Subcutaneous abdominal adipose tissue (tissue), 5 donors: ENCODE data around the gene BRINP3.

Source experiments
- H3K27ac ChIP-seq: one replicate; pipeline ENCODE4 v1.7.0; 2013; ENCODE audit warnings: low read depth, mild to moderate bottlenecking, inconsistent platforms, low read length, moderate library complexity
- H3K27me3 ChIP-seq, 5 donors: one replicate each; pipeline ENCODE4 v1.7.0; 2013; ENCODE audit warnings: low read length in 5 of 5, inconsistent platforms in 1 of 5; ENCODE audit not compliant: control insufficient read depth in 5 of 5, insufficient read depth in 4 of 5
- H3K36me3 ChIP-seq, 5 donors: one replicate each; pipeline ENCODE4 v1.7.0; 2013; ENCODE audit warnings: low read length in 5 of 5; ENCODE audit not compliant: control insufficient read depth in 5 of 5, insufficient read depth in 5 of 5
- H3K4me1 ChIP-seq, 5 donors: one replicate each; pipeline ENCODE4 v1.7.0; 2013; ENCODE audit warnings: low read length in 5 of 5, mild to moderate bottlenecking in 3 of 5, moderate library complexity in 1 of 5; ENCODE audit not compliant: control insufficient read depth in 5 of 5, insufficient read depth in 5 of 5
- H3K4me3 ChIP-seq, 5 donors: one replicate each; pipeline ENCODE4 v1.7.0; 2013; ENCODE audit warnings: low read length in 5 of 5, low read depth in 1 of 5
- H3K9ac ChIP-seq, 5 donors: one replicate each; pipeline ENCODE4 v1.7.0; 2013; ENCODE audit warnings: low read length in 5 of 5, mild to moderate bottlenecking in 4 of 5, moderate library complexity in 3 of 5
- H3K9me3 ChIP-seq, 5 donors: one replicate each; pipeline ENCODE4 v1.7.0; 2013; ENCODE audit warnings: low read length in 5 of 5; ENCODE audit not compliant: control insufficient read depth in 5 of 5
- donor health status: healthy.
- donor health status: healthy.
- donor health status: healthy.
- donor health status: healthy.
- donor health status: healthy.

The BRINP3 gene

GRCh38 chr1:190478149-190479049, 735 bp upstream of the BRINP3 start:
- Histone ChIP-seq H3K27me3 (peaks cover 22 to 32% (median 26%) of the 10 kb centered on the region in 5 donors), H3K4me3 (peak overlapping the region; percentile 19 to 67 (median 49)), H3K27ac (no peak overlapping the region)

GRCh38 chr1:190476806-190477205, 858 bp downstream of the BRINP3 start:
- H3K36me3 ChIP-seq, result no peaks in the 10 kb centered on the region
- no peak overlapping the region for H3K4me3 ChIP-seq
- H3K4me1 ChIP-seq, result peaks cover 1 to 26% (median 16%) of the 10 kb centered on the region in 5 donors
- no peak overlapping the region for H3K9ac ChIP-seq
- H3K27me3 ChIP-seq, result peaks cover 22 to 32% (median 26%) of the 10 kb centered on the region in 5 donors
- no peak overlapping the region for H3K27ac ChIP-seq
- peaks cover 0 to 3% (median 0%) of the 10 kb centered on the region in 5 donors for H3K9me3 ChIP-seq

More at GRCh38 chr1:190478149-190479049, 735 bp upstream of the BRINP3 start:
- H3K9ac ChIP-seq, result no peak overlapping the region
- peaks cover 1 to 26% (median 16%) of the 10 kb centered on the region in 5 donors for H3K4me1 ChIP-seq
- H3K9me3 ChIP-seq, result peaks cover 0 to 3% (median 0%) of the 10 kb centered on the region in 5 donors
- H3K36me3 ChIP-seq, result no peaks in the 10 kb centered on the region

GRCh38 chr1:190476321-190476720, 1.3 kb downstream of the BRINP3 start:
- Histone ChIP-seq H3K27me3 (peaks cover 22 to 32% (median 26%) of the 10 kb centered on the region in 5 donors), H3K4me1 (peaks cover 1 to 26% (median 16%) of the 10 kb centered on the region in 5 donors), H3K27ac (no peak overlapping the region), H3K9ac (no peak overlapping the region), H3K9me3 (peaks cover 0 to 3% (median 0%) of the 10 kb centered on the region in 5 donors), H3K4me3 (no peak overlapping the region), H3K36me3 (no peaks in the 10 kb centered on the region)

- H3K27me3 ChIP-seq, result peaks cover 22 to 32% (median 26%) of the 10 kb centered on the region in 5 donors
- H3K4me1 ChIP-seq, result peaks cover 1 to 26% (median 16%) of the 10 kb centered on the region in 5 donors
- peaks cover 0 to 3% (median 0%) of the 10 kb centered on the region in 5 donors for H3K9me3 ChIP-seq
- H3K27ac ChIP-seq, result no peak overlapping the region
- no peaks in the 10 kb centered on the region for H3K36me3 ChIP-seq
- H3K9ac ChIP-seq, result no peak overlapping the region
- H3K4me3 ChIP-seq, result peak overlapping the region in 1 of 5 donors; percentile 19
These were observed 2.1 kb downstream of the BRINP3 start for GRCh38 chr1:190475421-190476141.

GRCh38 chr1:190474650-190475211, 2.9 kb downstream of the BRINP3 start:
- Histone ChIP-seq H3K36me3 (no peaks in the 10 kb centered on the region), H3K4me3 (no peak overlapping the region), H3K9ac (no peak overlapping the region), H3K27ac (no peak overlapping the region), H3K4me1 (peaks cover 1 to 26% (median 16%) of the 10 kb centered on the region in 5 donors), H3K9me3 (peaks cover 0 to 3% (median 0%) of the 10 kb centered on the region in 5 donors), H3K27me3 (peaks cover 22 to 32% (median 26%) of the 10 kb centered on the region in 5 donors)

- no peak overlapping the region for H3K4me3 ChIP-seq
- no peak overlapping the region for H3K27ac ChIP-seq
- no peak overlapping the region for H3K9ac ChIP-seq
- no peaks in the 10 kb centered on the region for H3K36me3 ChIP-seq
- peaks cover 1 to 25% (median 15%) of the 10 kb centered on the region in 5 donors for H3K4me1 ChIP-seq
- peaks cover 22 to 31% (median 26%) of the 10 kb centered on the region in 5 donors for H3K27me3 ChIP-seq
- peaks cover 0 to 3% (median 0%) of the 10 kb centered on the region in 5 donors for H3K9me3 ChIP-seq
These were observed 3.7 kb downstream of the BRINP3 start for GRCh38 chr1:190474010-190474409.

- Histone ChIP-seq H3K27ac (no peak overlapping the region), H3K4me1 (peaks cover 0 to 12% (median 2%) of the 10 kb centered on the region in 5 donors), H3K27me3 (peaks cover 18 to 24% (median 21%) of the 10 kb centered on the region in 5 donors), H3K9ac (no peak overlapping the region), H3K4me3 (no peak overlapping the region), H3K9me3 (peaks cover 0 to 3% (median 0%) of the 10 kb centered on the region in 5 donors), H3K36me3 (no peaks in the 10 kb centered on the region)
These were observed 5.2 kb downstream of the BRINP3 start for GRCh38 chr1:190472494-190472893.

- no peak overlapping the region for H3K9ac ChIP-seq
- no peak overlapping the region for H3K27ac ChIP-seq
- peaks cover 0 to 3% (median 0%) of the 10 kb centered on the region in 5 donors for H3K9me3 ChIP-seq
- H3K4me3 ChIP-seq, result no peak overlapping the region
- peaks cover 18 to 22% (median 18%) of the 10 kb centered on the region in 5 donors for H3K27me3 ChIP-seq
- peaks cover 0 to 12% (median 1%) of the 10 kb centered on the region in 5 donors for H3K4me1 ChIP-seq
- no peaks in the 10 kb centered on the region for H3K36me3 ChIP-seq
These were observed 5.6 kb downstream of the BRINP3 start for GRCh38 chr1:190472042-190472441.

- no peaks in the 10 kb centered on the region for H3K9me3 ChIP-seq
- H3K27ac ChIP-seq, result no peak overlapping the region
- H3K36me3 ChIP-seq, result no peaks in the 10 kb centered on the region
- H3K9ac ChIP-seq, result no peak overlapping the region
- no peak overlapping the region for H3K4me3 ChIP-seq
- no peaks in the 10 kb centered on the region for H3K27me3 ChIP-seq
- no peaks in the 10 kb centered on the region for H3K4me1 ChIP-seq
These were observed 13.0 kb downstream of the BRINP3 start for GRCh38 chr1:190464690-190465089.
